H9 (cell line): ENCODE results near the gene GTF3C1. TPM values are rescaled to one million over a fixed set of nuclear protein-coding genes. Genes with fewer than 3 reads are reported as not detected.

Source experiments
- DNase-seq: peaks from one replicate; pipeline ENCODE4 v3.0.0-alpha.2; 2017
- H2AFZ ChIP-seq: one replicate; pipeline ENCODE4 v1.6.1; 2013; ENCODE audit warnings: mild to moderate bottlenecking, low read length, control low read depth, moderate library complexity
- H2AK5ac ChIP-seq: 2 replicates; pipeline ENCODE4 v1.6.1; 2013; ENCODE audit warnings: low read length, control low read depth, mixed read lengths; ENCODE audit not compliant: insufficient read length
- H2BK120ac ChIP-seq: one replicate; pipeline ENCODE4 v1.6.1; 2013; ENCODE audit warnings: low read depth, mild to moderate bottlenecking, low read length, control low read depth, inconsistent platforms; ENCODE audit not compliant: poor library complexity, severe bottlenecking
- H2BK12ac ChIP-seq: 2 replicates; pipeline ENCODE4 v1.6.1; 2013; ENCODE audit warnings: low read length, control low read depth, mixed read lengths, low read depth; ENCODE audit not compliant: insufficient read length
- H2BK15ac ChIP-seq: 2 replicates; pipeline ENCODE4 v1.6.1; 2013; ENCODE audit warnings: low read depth, low read length, control low read depth
- H2BK20ac ChIP-seq: one replicate; pipeline ENCODE4 v1.6.1; 2013; ENCODE audit warnings: low read depth, mild to moderate bottlenecking, low read length, control low read depth, inconsistent platforms; ENCODE audit not compliant: poor library complexity, severe bottlenecking
- H2BK5ac ChIP-seq: 2 replicates; pipeline ENCODE4 v1.6.1; 2013; ENCODE audit warnings: low read length, control low read depth, mixed read lengths; ENCODE audit not compliant: insufficient read length
- H3K14ac ChIP-seq: 2 replicates; pipeline ENCODE4 v1.6.1; 2013; ENCODE audit warnings: low read length, control low read depth; ENCODE audit not compliant: insufficient read depth
- H3K18ac ChIP-seq: 2 replicates; pipeline ENCODE4 v1.6.1; 2013; ENCODE audit warnings: low read depth, mild to moderate bottlenecking, mixed read lengths, low read length, control low read depth; ENCODE audit not compliant: insufficient read length
- H3K23ac ChIP-seq: 2 replicates; pipeline ENCODE4 v1.6.1; 2013; ENCODE audit warnings: low read length, control low read depth, mixed read lengths, low read depth; ENCODE audit not compliant: insufficient read length
- H3K23me2 ChIP-seq: 2 replicates; pipeline ENCODE4 v1.6.1; 2013; ENCODE audit warnings: low read depth, mild to moderate bottlenecking, mixed read lengths, low read length, control low read depth; ENCODE audit not compliant: insufficient read length, poor library complexity, severe bottlenecking
- H3K27ac ChIP-seq: 2 replicates; pipeline ENCODE4 v1.5.1; 2013; ENCODE audit warnings: low read length, control low read depth, mixed read lengths, low read depth; ENCODE audit not compliant: insufficient read length
- H3K27me3 ChIP-seq: 2 replicates; pipeline ENCODE4 v1.6.1; 2013; ENCODE audit warnings: low read length, control low read depth, inconsistent platforms; ENCODE audit not compliant: insufficient read depth
- H3K4ac ChIP-seq: 2 replicates; pipeline ENCODE4 v1.6.1; 2013; ENCODE audit warnings: low read depth, mild to moderate bottlenecking, control low read depth, inconsistent platforms, low read length, moderate library complexity
- H3K4me1 ChIP-seq: 2 replicates; pipeline ENCODE4 v1.6.1; 2013; ENCODE audit warnings: low read length, control low read depth, inconsistent platforms; ENCODE audit not compliant: insufficient read depth
- H3K4me2 ChIP-seq: 2 replicates; pipeline ENCODE4 v1.6.1; 2013; ENCODE audit warnings: low read length, control low read depth, mixed read lengths; ENCODE audit not compliant: insufficient read length, insufficient read depth
- H3K56ac ChIP-seq: 2 replicates; pipeline ENCODE4 v1.6.1; 2013; ENCODE audit warnings: low read depth, mild to moderate bottlenecking, mixed read lengths, low read length, control low read depth; ENCODE audit not compliant: insufficient read length
- H3K79me1 ChIP-seq: 2 replicates; pipeline ENCODE4 v1.6.1; 2013; ENCODE audit warnings: low read depth, mild to moderate bottlenecking, moderate library complexity, low read length, control low read depth, inconsistent platforms; ENCODE audit not compliant: insufficient read depth, poor library complexity, severe bottlenecking
- H3K79me2 ChIP-seq: 2 replicates; pipeline ENCODE4 v1.6.1; 2013; ENCODE audit warnings: low read length, control low read depth, inconsistent platforms; ENCODE audit not compliant: insufficient read depth
- H3K9ac ChIP-seq: 2 replicates; pipeline ENCODE4 v1.6.1; 2013; ENCODE audit warnings: low read length, control low read depth, mixed read lengths; ENCODE audit not compliant: insufficient read length; ENCODE audit errors: extremely low read depth
- H3K9me3 ChIP-seq: one replicate; pipeline ENCODE4 v1.6.1; 2013; ENCODE audit warnings: low read depth, low read length, inconsistent platforms; ENCODE audit not compliant: control insufficient read depth
- H3T11ph ChIP-seq: one replicate; pipeline ENCODE4 v1.6.1; 2013; ENCODE audit warnings: mild to moderate bottlenecking, low read length, control low read depth, inconsistent platforms
- H4K20me1 ChIP-seq: one replicate; pipeline ENCODE4 v1.6.1; 2013; ENCODE audit not compliant: control insufficient read depth, insufficient read length, insufficient read depth
- H4K5ac ChIP-seq: 2 replicates; pipeline ENCODE4 v1.6.1; 2013; ENCODE audit warnings: low read depth, mild to moderate bottlenecking, mixed read lengths, low read length, control low read depth; ENCODE audit not compliant: insufficient read length
- H4K8ac ChIP-seq: replicated peaks from 2 replicates; pipeline ENCODE4 v1.6.1; 2013; ENCODE audit warnings: low read length, control low read depth, mixed read lengths, low read depth; ENCODE audit not compliant: insufficient read length
- H4K91ac ChIP-seq: 2 replicates; pipeline ENCODE4 v1.6.1; 2013; ENCODE audit warnings: low read depth, mild to moderate bottlenecking, moderate library complexity, mixed read lengths, low read length, control low read depth; ENCODE audit not compliant: insufficient read length
- H3K27ac Mint-ChIP-seq, 3 experiments: 2 replicates in 2 of 3; 3 replicates in 1 of 3; pipeline ENCODE4 v1.8.0; 2020 to 2021; ENCODE audit warnings: mixed read lengths in 3 of 3, mild to moderate bottlenecking in 1 of 3, moderate library complexity in 1 of 3
- H3K27me3 Mint-ChIP-seq: 2 replicates; pipeline ENCODE4 v1.8.0; 2021; ENCODE audit warnings: low read depth, mild to moderate bottlenecking, moderate library complexity, mixed read lengths
- H3K36me3 Mint-ChIP-seq, 3 experiments: 2 replicates in 2 of 3; 3 replicates in 1 of 3; pipeline ENCODE4 v1.8.0; 2020 to 2021; ENCODE audit warnings: low read depth in 3 of 3, mixed read lengths in 3 of 3; ENCODE audit not compliant: insufficient read depth in 1 of 3
- H3K4me1 Mint-ChIP-seq, 2 experiments: 2 replicates each; pipeline ENCODE4 v1.8.0; 2020; ENCODE audit warnings: mixed read lengths in 2 of 2
- H3K4me3 Mint-ChIP-seq, 2 experiments: 2 replicates in 1 of 2; 3 replicates in 1 of 2; pipeline ENCODE4 v1.8.0; 2020 to 2021; ENCODE audit warnings: mild to moderate bottlenecking in 2 of 2, mixed read lengths in 2 of 2, moderate library complexity in 1 of 2
- H3K9me3 Mint-ChIP-seq, 2 experiments: 2 replicates in 1 of 2; 3 replicates in 1 of 2; pipeline ENCODE4 v1.8.0; 2020; ENCODE audit warnings: mild to moderate bottlenecking in 2 of 2, mixed read lengths in 2 of 2, moderate library complexity in 1 of 2
- WGBS: extraction: QIAGEN DNeasy Blood & Tissue Kit; methylation state at CpG from one replicate; pipeline ENCODE4 v1.1.7; 2013; ENCODE audit warnings: missing lambda C conversion rate, low lambda C conversion rate, mixed read lengths; ENCODE audit not compliant: insufficient read length; ENCODE audit errors: extremely low coverage; 5-methylcytosine and 5-hydroxymethylcytosine counted together
- total RNA-seq: library from RNA; stranded (reverse); gene quantifications from 2 replicates; pipeline ENCODE4 v1.2.1, GENCODE V29; 2021
- TF ChIP-seq, protein P1 (sequence below): fragments of 200-600 bp; sonication (generic); conservative IDR thresholded peaks from 3 replicates; pipeline ENCODE4 v1.8.0; 2021; ENCODE audit warnings: antibody characterized with exemption, mild to moderate bottlenecking

Gene GTF3C1
- total RNA-seq, 1 experiment from 2014 or later: 113 TPM

DNA sequence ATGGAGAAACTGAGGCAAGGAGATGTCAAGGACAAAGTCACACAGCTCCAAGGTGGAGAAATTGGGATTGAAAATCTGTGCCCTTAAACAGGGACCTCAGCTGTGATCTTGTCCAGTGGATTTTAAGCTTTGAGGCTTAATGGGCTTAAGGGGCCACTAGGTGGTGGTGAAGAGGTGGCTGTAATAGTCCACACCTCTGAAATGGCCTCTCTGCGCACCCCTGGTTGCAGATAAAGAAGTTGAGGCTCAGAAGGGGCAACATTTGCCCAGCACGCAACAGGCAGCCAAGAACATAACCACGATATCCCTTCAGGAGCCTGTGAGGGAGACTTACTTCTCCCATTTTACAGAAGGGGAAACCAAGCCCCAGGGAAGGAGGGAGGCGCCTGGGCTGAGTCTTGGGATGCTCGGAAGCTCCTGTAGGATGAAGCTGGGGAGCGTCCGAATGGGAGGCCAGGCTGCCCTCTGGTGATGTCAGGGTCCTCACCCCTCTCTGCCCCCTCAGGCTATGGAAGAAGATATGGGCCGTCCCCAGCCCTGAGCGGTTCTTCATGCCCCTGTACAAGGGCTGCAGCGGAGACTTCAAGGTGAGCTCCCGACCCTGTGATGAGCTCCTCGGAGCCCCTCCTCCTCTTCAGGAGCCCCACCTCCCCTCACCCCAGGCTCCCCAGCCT is 104.1 kb downstream of the GTF3C1 start:
- TF ChIP-seq, protein P1, sequence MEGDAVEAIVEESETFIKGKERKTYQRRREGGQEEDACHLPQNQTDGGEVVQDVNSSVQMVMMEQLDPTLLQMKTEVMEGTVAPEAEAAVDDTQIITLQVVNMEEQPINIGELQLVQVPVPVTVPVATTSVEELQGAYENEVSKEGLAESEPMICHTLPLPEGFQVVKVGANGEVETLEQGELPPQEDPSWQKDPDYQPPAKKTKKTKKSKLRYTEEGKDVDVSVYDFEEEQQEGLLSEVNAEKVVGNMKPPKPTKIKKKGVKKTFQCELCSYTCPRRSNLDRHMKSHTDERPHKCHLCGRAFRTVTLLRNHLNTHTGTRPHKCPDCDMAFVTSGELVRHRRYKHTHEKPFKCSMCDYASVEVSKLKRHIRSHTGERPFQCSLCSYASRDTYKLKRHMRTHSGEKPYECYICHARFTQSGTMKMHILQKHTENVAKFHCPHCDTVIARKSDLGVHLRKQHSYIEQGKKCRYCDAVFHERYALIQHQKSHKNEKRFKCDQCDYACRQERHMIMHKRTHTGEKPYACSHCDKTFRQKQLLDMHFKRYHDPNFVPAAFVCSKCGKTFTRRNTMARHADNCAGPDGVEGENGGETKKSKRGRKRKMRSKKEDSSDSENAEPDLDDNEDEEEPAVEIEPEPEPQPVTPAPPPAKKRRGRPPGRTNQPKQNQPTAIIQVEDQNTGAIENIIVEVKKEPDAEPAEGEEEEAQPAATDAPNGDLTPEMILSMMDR: peak; percentile 36
- Histone ChIP-seq H3K79me2 (no peaks in the 10 kb centered on the region), H4K91ac (no peak overlapping the region), H2BK5ac (no peak overlapping the region), H4K5ac (no peak overlapping the region), H3K4me1 (no peaks in the 10 kb centered on the region), H3K4me2 (no peak overlapping the region), H2BK12ac (no peak overlapping the region), H3K9ac (no peak overlapping the region), H2BK20ac (no peak overlapping the region), H3K27me3 (no peaks in the 10 kb centered on the region), H3K27ac (no peak overlapping the region), H4K8ac (no peak overlapping the region), H3K9me3 (peaks cover 15% of the 10 kb centered on the region), H3K14ac (no peak overlapping the region), H2AFZ (no peak overlapping the region), H3K56ac (no peak overlapping the region), H3K4ac (no peak overlapping the region), H2BK120ac (no peak overlapping the region), H3T11ph (no peak overlapping the region), H2BK15ac (no peak overlapping the region), H3K79me1 (no peaks in the 10 kb centered on the region), H3K23me2 (no peaks in the 10 kb centered on the region), H3K23ac (no peak overlapping the region), H2AK5ac (no peak overlapping the region), H3K18ac (no peak overlapping the region), H4K20me1 (no peaks in the 10 kb centered on the region)
- H3K4me3 Mint-ChIP-seq: no peak overlapping the region
- WGBS: no CpG with 5 or more reads among the region's 12 CpGs
- H3K4me1 Mint-ChIP-seq: peaks cover 2 to 3% of the 10 kb centered on the region in 2 experiments; a peak in 2 of 4 replicates
- no peak for DNase-seq
- H3K9me3 Mint-ChIP-seq: peaks cover 16 to 22% of the 10 kb centered on the region in 2 experiments
- peaks cover 4% of the 10 kb centered on the region; the same call in 1 of the 2 replicates for H3K27me3 Mint-ChIP-seq
- peaks cover 12 to 16% (median 13%) of the 10 kb centered on the region in 3 experiments for H3K36me3 Mint-ChIP-seq
- no peak overlapping the region for H3K27ac Mint-ChIP-seq
